ENCODE data around the gene SLIT1.

The SLIT1 gene

DNA sequence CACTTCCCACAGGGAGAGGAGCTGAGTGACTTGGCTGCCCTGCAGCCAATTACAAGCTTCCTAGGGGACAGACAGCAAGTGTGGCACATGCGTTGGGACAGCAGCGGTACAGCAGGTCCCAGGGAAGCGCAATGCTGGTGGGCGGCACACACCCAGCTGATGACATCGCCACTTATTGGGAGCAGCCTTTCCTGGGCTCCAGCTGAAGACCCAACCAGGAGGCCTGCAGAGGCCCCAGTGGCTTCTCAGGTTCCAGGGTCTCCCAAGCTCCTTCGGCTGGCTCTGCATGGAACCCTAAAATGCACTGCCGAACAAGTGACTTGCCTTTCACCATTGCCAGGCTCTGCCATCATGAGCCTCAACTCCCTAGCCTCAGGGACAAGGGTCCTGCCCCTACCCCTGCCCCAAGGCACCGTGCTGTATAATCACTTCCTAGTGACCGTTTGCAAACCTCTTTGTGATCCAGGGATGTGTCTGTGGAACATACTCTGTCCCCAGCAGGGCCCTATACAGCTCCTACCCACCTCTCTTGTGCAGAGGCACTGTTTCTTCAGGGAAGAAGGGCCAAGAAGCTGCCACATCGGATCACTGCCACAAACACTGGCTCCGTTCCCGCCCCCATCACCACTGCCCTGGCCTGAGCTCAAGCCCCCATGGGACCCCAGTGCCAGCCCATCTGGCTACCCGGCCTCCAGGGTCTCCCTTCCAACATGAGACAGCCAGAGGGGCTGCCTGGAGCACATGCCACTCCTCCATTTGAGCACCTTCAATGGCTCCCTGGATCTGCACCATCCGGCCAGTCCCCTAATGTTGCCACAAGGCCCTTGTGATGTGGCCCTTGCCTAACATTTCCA, 19.3 kb upstream of the SLIT1 start:
- no peak overlapping the region for H3K4me3 ChIP-seq (ENCODE audit: low read length)
- TF ChIP-seq, protein P1, sequence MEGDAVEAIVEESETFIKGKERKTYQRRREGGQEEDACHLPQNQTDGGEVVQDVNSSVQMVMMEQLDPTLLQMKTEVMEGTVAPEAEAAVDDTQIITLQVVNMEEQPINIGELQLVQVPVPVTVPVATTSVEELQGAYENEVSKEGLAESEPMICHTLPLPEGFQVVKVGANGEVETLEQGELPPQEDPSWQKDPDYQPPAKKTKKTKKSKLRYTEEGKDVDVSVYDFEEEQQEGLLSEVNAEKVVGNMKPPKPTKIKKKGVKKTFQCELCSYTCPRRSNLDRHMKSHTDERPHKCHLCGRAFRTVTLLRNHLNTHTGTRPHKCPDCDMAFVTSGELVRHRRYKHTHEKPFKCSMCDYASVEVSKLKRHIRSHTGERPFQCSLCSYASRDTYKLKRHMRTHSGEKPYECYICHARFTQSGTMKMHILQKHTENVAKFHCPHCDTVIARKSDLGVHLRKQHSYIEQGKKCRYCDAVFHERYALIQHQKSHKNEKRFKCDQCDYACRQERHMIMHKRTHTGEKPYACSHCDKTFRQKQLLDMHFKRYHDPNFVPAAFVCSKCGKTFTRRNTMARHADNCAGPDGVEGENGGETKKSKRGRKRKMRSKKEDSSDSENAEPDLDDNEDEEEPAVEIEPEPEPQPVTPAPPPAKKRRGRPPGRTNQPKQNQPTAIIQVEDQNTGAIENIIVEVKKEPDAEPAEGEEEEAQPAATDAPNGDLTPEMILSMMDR (conservative IDR thresholded peaks at IDR 0.05; ENCODE audit: low read length): no peak
- DNase-seq (ENCODE audit: low read depth): no peak

DNA sequence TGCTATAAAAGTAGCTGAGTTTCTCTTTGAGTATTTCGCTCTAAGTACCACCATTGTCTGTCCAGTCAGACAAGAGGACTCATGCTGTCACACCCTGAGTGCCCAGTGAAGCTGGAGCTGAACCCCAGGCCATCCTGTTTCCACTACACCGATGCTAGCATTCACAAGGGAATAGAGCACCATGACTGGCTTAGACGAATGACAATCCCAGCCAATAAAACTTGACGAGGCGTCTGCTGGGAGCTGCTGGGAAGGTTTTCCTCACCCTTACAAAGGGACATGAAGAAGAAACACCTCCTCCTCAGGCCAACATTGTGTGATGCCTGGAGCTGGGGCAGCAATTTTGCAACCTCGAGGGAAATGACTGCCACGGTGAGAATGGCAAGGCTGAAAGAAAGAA, 17.5 kb upstream of the SLIT1 start:
- TF ChIP-seq, protein P1 (conservative IDR thresholded peaks at IDR 0.05; ENCODE audit: low read length): no peak
- DNase-seq (ENCODE audit: low read depth): no peak
- no peak overlapping the region for H3K4me3 ChIP-seq (ENCODE audit: low read length)

DNA sequence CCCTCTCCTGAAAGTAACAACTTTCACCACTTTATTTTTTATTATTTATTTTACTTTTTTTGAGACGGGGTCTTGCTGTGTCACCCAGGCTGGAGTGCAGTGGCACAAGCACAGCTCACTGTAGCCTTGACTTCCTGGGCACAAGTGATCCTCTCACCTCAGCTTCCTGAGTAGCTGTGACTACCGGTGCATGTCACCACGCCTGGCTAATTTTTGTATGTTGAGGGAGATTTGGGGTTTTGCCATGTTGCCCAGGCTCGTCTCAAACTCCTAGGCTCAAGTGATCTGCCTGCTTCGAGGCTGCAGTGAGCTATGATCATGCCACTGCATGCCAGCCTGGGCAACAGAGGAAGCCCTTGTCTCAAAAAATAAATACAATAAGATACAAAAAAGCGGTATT, 14.9 kb upstream of the SLIT1 start:
- TF ChIP-seq, protein P1 (conservative IDR thresholded peaks at IDR 0.05; ENCODE audit: low read length): no peak
- DNase-seq (ENCODE audit: low read depth): no peak
- no peak overlapping the region for H3K4me3 ChIP-seq (ENCODE audit: low read length)

DNA sequence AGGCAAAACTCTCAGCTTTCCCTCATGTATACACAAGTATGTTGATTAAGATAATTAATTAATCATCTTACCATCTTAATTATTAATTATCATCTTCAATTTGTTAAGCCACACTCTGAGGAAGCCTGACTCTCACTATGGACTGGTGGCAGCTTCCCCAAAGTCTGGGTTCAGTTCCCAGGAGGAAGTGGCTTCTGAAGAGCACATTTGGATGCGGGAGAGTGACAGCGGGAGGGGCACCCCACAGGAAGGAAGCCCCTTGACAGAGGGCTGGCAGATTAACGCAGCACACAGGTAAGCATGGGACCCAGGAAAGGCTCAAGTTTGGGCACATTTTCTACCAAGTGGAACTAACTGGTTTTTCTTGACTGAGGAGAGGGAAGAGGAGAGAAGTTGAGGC, 13.4 kb upstream of the SLIT1 start:
- TF ChIP-seq, protein P1 (conservative IDR thresholded peaks at IDR 0.05; ENCODE audit: low read length): no peak
- H3K4me3 ChIP-seq (ENCODE audit: low read length): no peak overlapping the region
- no peak for DNase-seq (ENCODE audit: low read depth)

DNA sequence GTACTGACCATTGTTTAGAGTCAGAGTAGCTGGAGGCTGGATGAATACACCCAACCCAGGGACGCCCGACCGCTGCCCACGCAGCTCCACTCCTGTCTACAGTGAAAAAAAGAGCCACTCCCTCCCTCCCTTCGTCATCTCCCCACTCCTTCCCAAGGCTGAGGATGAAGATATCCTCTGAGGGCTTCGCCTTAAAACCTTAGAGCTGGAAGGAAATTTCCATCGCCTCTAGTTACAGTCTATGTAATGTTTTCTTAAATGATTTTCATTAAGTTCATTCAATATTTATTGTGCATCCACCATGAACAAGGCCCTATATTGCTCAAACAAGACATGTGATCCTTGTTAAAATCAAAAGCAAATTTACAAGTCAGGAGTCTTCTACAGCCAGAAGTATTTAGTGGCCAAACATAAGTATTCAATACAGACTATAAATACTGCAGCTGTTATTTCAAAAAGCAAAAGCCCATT, 11.3 kb upstream of the SLIT1 start:
- H3K4me3 ChIP-seq (ENCODE audit: low read length): no peak overlapping the region
- TF ChIP-seq, protein P1 (conservative IDR thresholded peaks at IDR 0.05; ENCODE audit: low read length): no peak
- DNase-seq (ENCODE audit: low read depth): no peak

DNA sequence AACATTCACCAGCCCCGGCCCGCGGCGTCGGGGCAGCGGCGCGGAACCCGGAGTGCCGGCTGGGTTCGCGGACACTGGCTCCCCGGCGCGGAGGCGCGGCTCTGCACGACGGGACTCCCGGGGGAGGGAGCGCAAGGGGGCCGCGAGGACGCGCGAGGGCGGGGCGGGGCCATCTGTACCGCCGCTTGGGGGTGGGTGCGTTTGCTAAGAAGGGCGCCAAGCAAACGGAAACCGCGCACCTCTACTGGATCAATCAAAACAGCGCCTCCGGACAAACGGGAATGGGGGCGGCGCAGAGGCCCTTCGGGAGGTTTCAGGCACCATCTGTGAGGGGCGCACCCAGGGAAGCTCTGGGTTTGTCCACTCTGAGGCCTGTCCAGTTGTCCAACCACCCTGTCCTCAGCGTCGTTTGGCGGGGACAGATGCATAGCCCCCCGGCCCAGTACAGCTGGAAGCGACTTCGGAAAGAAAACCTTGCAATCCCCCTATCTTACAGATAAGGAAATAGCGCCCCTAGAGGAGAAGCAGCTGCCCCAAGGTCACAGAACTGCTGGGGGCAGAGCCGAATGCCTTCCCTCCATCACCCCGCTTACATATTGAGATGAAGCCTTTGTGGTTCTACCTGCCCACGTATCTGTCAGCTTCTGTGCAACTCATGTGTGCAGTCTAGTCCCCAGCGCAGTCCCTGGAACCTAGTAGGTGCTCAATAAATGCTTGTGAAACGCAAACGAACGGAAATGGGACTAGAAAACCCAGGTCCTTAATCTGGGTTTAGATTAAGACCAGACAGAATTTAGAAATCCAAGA, 10.7 kb upstream of the SLIT1 start:
- peak overlapping the region; percentile 60 for H3K4me3 ChIP-seq (ENCODE audit: low read length)
- DNase-seq (ENCODE audit: low read depth): peak; percentile 48
- TF ChIP-seq, protein P1 (conservative IDR thresholded peaks at IDR 0.05; ENCODE audit: low read length): peak; percentile 76
